ENCODE measurements around the gene EID1. TPM values are rescaled to one million over a fixed set of nuclear protein-coding genes. Genes with fewer than 3 reads are reported as not detected.
A peak's percentile ranks its signal among the peaks of the same experiment; 100 is the strongest.

EID1 gene
- total RNA-seq, 1 experiment from 2014 or later: 128 TPM

- peaks cover 43% of the 10 kb centered on the region for H3K4me1 ChIP-seq (ENCODE audit: insufficient read depth, low read length, poor library complexity, severe bottlenecking)
- intact Hi-C loops (cut with micrococcal nuclease; ENCODE audit: unreplicated experiment): loop anchor here (5.0 to 10.0 kb wide), 2 partner anchors 97 to 169 kb away; partner anchors contain the start of gene SHC4
- no peaks in the 10 kb centered on the region for H3K36me3 ChIP-seq (ENCODE audit: insufficient read depth, low read length, poor library complexity, severe bottlenecking)
- H3K27ac ChIP-seq (ENCODE audit: low read depth, low read length, poor library complexity, severe bottlenecking): no peak overlapping the region
- no peaks in the 10 kb centered on the region for H3K9me3 ChIP-seq (ENCODE audit: low read depth, low read length, poor library complexity, severe bottlenecking)
- no peaks in the 10 kb centered on the region for H3K27me3 ChIP-seq (replicated peaks; ENCODE audit: insufficient read depth, low read depth, low read length, poor library complexity)
- peak; percentile 91 for DNase-seq (ENCODE audit: low spot score)
- BruUV-seq (replicated peaks): no TSS peak
- TF ChIP-seq EZH2 (IDR thresholded peaks at IDR 0.05; ENCODE audit: borderline replicate concordance, low read depth, low read length, poor library complexity, severe bottlenecking): no peak
- no peak for TF ChIP-seq CTCF (conservative IDR thresholded peaks at IDR 0.05; ENCODE audit: low read depth, low read length)
- CTCF ChIA-PET: interaction anchor here (0.7 to 1.2 kb wide), 2 partner anchors 280 to 764 kb away, joined by 4 to 6 read pairs; no protein-coding TSS in a partner anchor
- no peak overlapping the region for H3K4me3 ChIP-seq (ENCODE audit: low read depth, low read length, poor library complexity, severe bottlenecking)
- POLR2A ChIA-PET (ENCODE audit: low non-redundant PET): no interaction called here
Observed at GRCh38 chr15:48865370-48866079, 12.4 kb upstream of the EID1 start.

- no peaks in the 10 kb centered on the region for H3K36me3 ChIP-seq (ENCODE audit: insufficient read depth, low read length, poor library complexity, severe bottlenecking)
- no peak overlapping the region for H3K27ac ChIP-seq (ENCODE audit: low read depth, low read length, poor library complexity, severe bottlenecking)
- peak; percentile 25 for DNase-seq (ENCODE audit: low spot score)
- H3K4me1 ChIP-seq (ENCODE audit: insufficient read depth, low read length, poor library complexity, severe bottlenecking): peaks cover 43% of the 10 kb centered on the region
- BruUV-seq (replicated peaks): no TSS peak
- H3K4me3 ChIP-seq (ENCODE audit: low read depth, low read length, poor library complexity, severe bottlenecking): no peak overlapping the region
- no peak for TF ChIP-seq CTCF (conservative IDR thresholded peaks at IDR 0.05; ENCODE audit: low read depth, low read length)
- no peak for TF ChIP-seq EZH2 (IDR thresholded peaks at IDR 0.05; ENCODE audit: borderline replicate concordance, low read depth, low read length, poor library complexity, severe bottlenecking)
- ChIA-PET CTCF (interaction anchor here (0.7 to 1.2 kb wide), 2 partner anchors 280 to 763 kb away, joined by 4 to 6 read pairs; no protein-coding TSS in a partner anchor), POLR2A (ENCODE audit: low non-redundant PET) (no interaction called here)
- H3K27me3 ChIP-seq (replicated peaks; ENCODE audit: insufficient read depth, low read depth, low read length, poor library complexity): no peaks in the 10 kb centered on the region
- H3K9me3 ChIP-seq (ENCODE audit: low read depth, low read length, poor library complexity, severe bottlenecking): no peaks in the 10 kb centered on the region
- intact Hi-C loops (cut with micrococcal nuclease; ENCODE audit: unreplicated experiment): loop anchor here (5.0 to 10.0 kb wide), 2 partner anchors 96 to 169 kb away; partner anchors contain the start of gene SHC4
Observed at GRCh38 chr15:48866141-48866563, 11.8 kb upstream of the EID1 start.

GRCh38 chr15:48868023-48868422 is 9.9 kb upstream of the EID1 start:
- ChIA-PET POLR2A (ENCODE audit: low non-redundant PET) (no interaction called here), CTCF (no interaction called here)
- no peak overlapping the region for H3K27ac ChIP-seq (ENCODE audit: low read depth, low read length, poor library complexity, severe bottlenecking)
- no peaks in the 10 kb centered on the region for H3K9me3 ChIP-seq (ENCODE audit: low read depth, low read length, poor library complexity, severe bottlenecking)
- H3K4me1 ChIP-seq (ENCODE audit: insufficient read depth, low read length, poor library complexity, severe bottlenecking): peaks cover 43% of the 10 kb centered on the region
- H3K27me3 ChIP-seq (replicated peaks; ENCODE audit: insufficient read depth, low read depth, low read length, poor library complexity): no peaks in the 10 kb centered on the region
- H3K36me3 ChIP-seq (ENCODE audit: insufficient read depth, low read length, poor library complexity, severe bottlenecking): no peaks in the 10 kb centered on the region
- BruUV-seq (replicated peaks): no TSS peak
- intact Hi-C loops (cut with micrococcal nuclease; ENCODE audit: unreplicated experiment): loop anchor here (5.0 to 10.0 kb wide), 2 partner anchors 94 to 167 kb away; partner anchors contain the start of gene SHC4
- no peak for TF ChIP-seq EZH2 (IDR thresholded peaks at IDR 0.05; ENCODE audit: borderline replicate concordance, low read depth, low read length, poor library complexity, severe bottlenecking)
- TF ChIP-seq CTCF (conservative IDR thresholded peaks at IDR 0.05; ENCODE audit: low read depth, low read length): no peak
- no peak overlapping the region for H3K4me3 ChIP-seq (ENCODE audit: low read depth, low read length, poor library complexity, severe bottlenecking)
- DNase-seq (ENCODE audit: low spot score): no peak

Measured in A673 (cell line).